ENCODE results near the gene NRIP3.

DNA sequence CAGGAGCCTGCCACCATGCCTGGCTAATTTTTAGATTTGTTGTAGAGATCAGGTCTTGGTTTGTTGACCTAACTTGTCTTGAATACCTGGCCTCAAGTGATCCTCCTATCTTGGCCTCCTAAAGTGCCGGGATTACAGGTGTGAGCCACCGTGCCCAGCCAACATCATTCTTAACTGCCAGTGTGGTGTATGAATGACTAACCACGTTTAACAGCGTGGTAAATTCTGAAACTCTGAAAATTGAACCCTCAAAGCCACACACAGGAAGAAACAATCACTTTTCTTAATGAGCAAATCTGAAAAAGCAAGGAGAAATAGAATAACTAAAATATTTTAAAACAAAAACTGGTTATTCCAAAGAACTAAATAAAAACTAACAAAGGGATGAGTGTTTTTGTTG is 46.9 kb downstream of the NRIP3 start:
- TF ChIP-seq, protein P1, sequence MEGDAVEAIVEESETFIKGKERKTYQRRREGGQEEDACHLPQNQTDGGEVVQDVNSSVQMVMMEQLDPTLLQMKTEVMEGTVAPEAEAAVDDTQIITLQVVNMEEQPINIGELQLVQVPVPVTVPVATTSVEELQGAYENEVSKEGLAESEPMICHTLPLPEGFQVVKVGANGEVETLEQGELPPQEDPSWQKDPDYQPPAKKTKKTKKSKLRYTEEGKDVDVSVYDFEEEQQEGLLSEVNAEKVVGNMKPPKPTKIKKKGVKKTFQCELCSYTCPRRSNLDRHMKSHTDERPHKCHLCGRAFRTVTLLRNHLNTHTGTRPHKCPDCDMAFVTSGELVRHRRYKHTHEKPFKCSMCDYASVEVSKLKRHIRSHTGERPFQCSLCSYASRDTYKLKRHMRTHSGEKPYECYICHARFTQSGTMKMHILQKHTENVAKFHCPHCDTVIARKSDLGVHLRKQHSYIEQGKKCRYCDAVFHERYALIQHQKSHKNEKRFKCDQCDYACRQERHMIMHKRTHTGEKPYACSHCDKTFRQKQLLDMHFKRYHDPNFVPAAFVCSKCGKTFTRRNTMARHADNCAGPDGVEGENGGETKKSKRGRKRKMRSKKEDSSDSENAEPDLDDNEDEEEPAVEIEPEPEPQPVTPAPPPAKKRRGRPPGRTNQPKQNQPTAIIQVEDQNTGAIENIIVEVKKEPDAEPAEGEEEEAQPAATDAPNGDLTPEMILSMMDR (IDR thresholded peaks at IDR 0.05), result no peak
- no peak for TF ChIP-seq TCF7L2 (IDR thresholded peaks at IDR 0.05; ENCODE audit: low read depth, low read length)
- TF ChIP-seq SIN3A (IDR thresholded peaks at IDR 0.05; ENCODE audit: borderline replicate concordance, insufficient read depth, low read depth, low read length), result no peak
- no peak for TF ChIP-seq POLR2AphosphoS5 (IDR thresholded peaks at IDR 0.05; ENCODE audit: low read depth, low read length)

Measured in Panc1 (cell line).